IMR-90 (cell line): Measurements from ENCODE around the gene KXD1. TPM values are rescaled to one million over a fixed set of nuclear protein-coding genes. Genes with fewer than 3 reads are reported as not detected.
A peak's percentile ranks its signal among the peaks of the same experiment; 100 is the strongest.

ENCODE experiments used
- ATAC-seq: fragments of 200-7000 bp; cut with Tn5 transposase; 2 replicates; pipeline ENCODE4 v1.9.1; 2020; ENCODE audit warnings: low read depth, mild to moderate bottlenecking, moderate library complexity
- BruUV-seq: library from RNA; stranded (reverse); fragments of 400-500 nt; replicated peaks from 2 replicates; lab custom pipeline; 2021; lab: Mats Ljungman, UMichigan
- CTCF ChIA-PET: fragments of 300-600 bp; formaldehyde crosslinking; extraction: SDS; loops from one replicate; lab custom pipeline; 2021; ENCODE audit warnings: antibody characterized with exemption; lab: Yijun Ruan, JAX
- POLR2A ChIA-PET: fragments of 300-600 bp; sonication (Branson Sonifier 250); formaldehyde crosslinking; loops from one replicate; lab custom pipeline; 2022; ENCODE audit warnings: antibody characterized with exemption; ENCODE audit not compliant: unreplicated experiment; lab: Charles Lee
- DNase-seq: peaks from one replicate; pipeline ENCODE4 v3.0.0; 2013
- H2AFZ ChIP-seq: replicated peaks from 2 replicates; pipeline ENCODE3; 2013; ENCODE audit warnings: low read length, mild to moderate bottlenecking; ENCODE audit not compliant: poor library complexity
- H2AK5ac ChIP-seq: 2 replicates; pipeline ENCODE4 v1.6.1; 2013; ENCODE audit warnings: low read depth, low read length, inconsistent platforms
- H2AK9ac ChIP-seq: replicated peaks from 2 replicates; pipeline ENCODE3; 2013; ENCODE audit warnings: mild to moderate bottlenecking, low read depth, low read length, moderate library complexity; ENCODE audit not compliant: poor library complexity
- H2BK120ac ChIP-seq: 2 replicates; pipeline ENCODE4 v1.6.1; 2013; ENCODE audit warnings: low read depth, low read length, inconsistent platforms
- H2BK15ac ChIP-seq: 3 replicates; pipeline ENCODE4 v1.6.1; 2013; ENCODE audit warnings: low read depth, low read length, inconsistent platforms
- H2BK20ac ChIP-seq: 2 replicates; pipeline ENCODE4 v1.6.1; 2013; ENCODE audit warnings: low read depth, mild to moderate bottlenecking, inconsistent platforms, low read length, moderate library complexity
- H2BK5ac ChIP-seq: 2 replicates; pipeline ENCODE4 v1.6.1; 2013; ENCODE audit warnings: mild to moderate bottlenecking, low read depth, low read length, inconsistent platforms; ENCODE audit not compliant: poor library complexity, severe bottlenecking
- H3K14ac ChIP-seq: replicated peaks from 2 replicates; pipeline ENCODE4 v1.6.1; 2013; ENCODE audit warnings: low read depth, low read length, inconsistent platforms
- H3K18ac ChIP-seq: 2 replicates; pipeline ENCODE4 v1.6.1; 2013; ENCODE audit warnings: low read depth, low read length, control low read depth
- H3K23ac ChIP-seq: 2 replicates; pipeline ENCODE4 v1.6.1; 2013; ENCODE audit warnings: low read depth, low read length, inconsistent platforms
- H3K27ac ChIP-seq: 2 replicates; pipeline ENCODE4 v1.5.1; 2013; ENCODE audit warnings: mild to moderate bottlenecking, control low read depth, low read length; ENCODE audit not compliant: insufficient read depth
- H3K27me3 ChIP-seq: 2 replicates; pipeline ENCODE4 v1.6.1; 2013; ENCODE audit warnings: low read length; ENCODE audit not compliant: control insufficient read depth, insufficient read depth
- H3K36me3 ChIP-seq: 2 replicates; pipeline ENCODE4 v1.6.1; 2013; ENCODE audit warnings: low read length, mixed read lengths; ENCODE audit not compliant: control insufficient read depth, insufficient read depth
- H3K4ac ChIP-seq: 2 replicates; pipeline ENCODE4 v1.6.1; 2013; ENCODE audit warnings: low read depth, low read length, inconsistent platforms
- H3K4me1 ChIP-seq: 2 replicates; pipeline ENCODE4 v1.6.1; 2013; ENCODE audit warnings: low read length, mixed read lengths; ENCODE audit not compliant: control insufficient read depth, insufficient read depth
- H3K4me2 ChIP-seq: 2 replicates; pipeline ENCODE4 v1.6.1; 2013; ENCODE audit warnings: low read depth, mild to moderate bottlenecking, control low read depth, low read length, moderate library complexity
- H3K4me3 ChIP-seq: 2 replicates; pipeline ENCODE4 v1.5.1; 2013; ENCODE audit warnings: low read depth, mild to moderate bottlenecking, control low read depth, low read length, moderate library complexity; ENCODE audit not compliant: insufficient read depth
- H3K56ac ChIP-seq: 2 replicates; pipeline ENCODE4 v1.6.1; 2013; ENCODE audit warnings: low read length, inconsistent platforms; ENCODE audit not compliant: insufficient read depth; ENCODE audit errors: extremely low read depth
- H3K79me1 ChIP-seq, 2 experiments: 2 replicates each; pipeline ENCODE4 v1.6.1; 2013; ENCODE audit warnings: low read length in 2 of 2, inconsistent platforms in 1 of 2, low read depth in 1 of 2
- H3K9ac ChIP-seq: 2 replicates; pipeline ENCODE4 v1.6.1; 2013; ENCODE audit warnings: low read depth, low read length, control low read depth
- H3K9me1 ChIP-seq: 2 replicates; pipeline ENCODE4 v1.6.1; 2013; ENCODE audit warnings: low read length, inconsistent platforms; ENCODE audit not compliant: insufficient read depth
- H3K9me3 ChIP-seq: 2 replicates; pipeline ENCODE4 v1.6.1; 2013; ENCODE audit warnings: low read length; ENCODE audit not compliant: control insufficient read depth, insufficient read depth
- H4K20me1 ChIP-seq: 2 replicates; pipeline ENCODE4 v1.6.1; 2013; ENCODE audit warnings: low read length, inconsistent platforms; ENCODE audit not compliant: insufficient read depth
- H4K5ac ChIP-seq: 2 replicates; pipeline ENCODE4 v1.6.1; 2013; ENCODE audit warnings: mild to moderate bottlenecking, low read depth, low read length, control low read depth
- H4K8ac ChIP-seq, 2 experiments: 2 replicates each; pipeline ENCODE4 v1.6.1; 2013; ENCODE audit warnings: low read depth in 2 of 2, low read length in 2 of 2, control low read depth in 1 of 2, inconsistent platforms in 1 of 2
- H4K91ac ChIP-seq: 2 replicates; pipeline ENCODE4 v1.6.1; 2013; ENCODE audit warnings: low read depth, low read length, inconsistent platforms; ENCODE audit not compliant: insufficient read depth
- BHLHE40 ChIP-seq: fragments of 150-350 bp; IDR thresholded peaks from 2 replicates; pipeline ENCODE4 v1.6.1; 2016; ENCODE audit warnings: mild to moderate bottlenecking, low read depth, low read length
- CEBPB ChIP-seq: IDR thresholded peaks from 2 replicates; pipeline ENCODE4 v1.6.1; 2012; ENCODE audit warnings: low read depth, low read length, improper control_type of control experiment
- CHD1 ChIP-seq: IDR thresholded peaks from 2 replicates; pipeline ENCODE4 v1.6.1; 2012; ENCODE audit warnings: low read depth, low read length, improper control_type of control experiment
- CTCF ChIP-seq: conservative IDR thresholded peaks from 2 replicates; pipeline ENCODE4 v1.5.1; 2012; ENCODE audit warnings: mild to moderate bottlenecking, low read depth, low read length, improper control_type of control experiment
- ELK1 ChIP-seq: fragments of 150-350 bp; IDR thresholded peaks from 2 replicates; pipeline ENCODE4 v1.6.1; 2016; ENCODE audit warnings: low read depth, mild to moderate bottlenecking, low read length, moderate library complexity, borderline replicate concordance
- FOS ChIP-seq: fragments of 150-350 bp; IDR thresholded peaks from 2 replicates; pipeline ENCODE4 v1.6.1; 2016; ENCODE audit warnings: low read depth, low read length
- MAFK ChIP-seq: IDR thresholded peaks from 2 replicates; pipeline ENCODE4 v1.6.1; 2012; ENCODE audit warnings: low read depth, low read length, improper control_type of control experiment
- MAZ ChIP-seq: IDR thresholded peaks from 2 replicates; pipeline ENCODE4 v1.6.1; 2012; ENCODE audit warnings: low read depth, mild to moderate bottlenecking, low read length, improper control_type of control experiment, moderate library complexity, borderline replicate concordance
- MXI1 ChIP-seq: IDR thresholded peaks from 2 replicates; pipeline ENCODE4 v1.6.1; 2012; ENCODE audit warnings: low read depth, mild to moderate bottlenecking, low read length, moderate library complexity, borderline replicate concordance
- NFE2L2 ChIP-seq: fragments of 150-350 bp; IDR thresholded peaks from 2 replicates; pipeline ENCODE4 v1.6.1; 2016; ENCODE audit warnings: low read depth, mild to moderate bottlenecking, low read length
- POLR2A ChIP-seq: IDR thresholded peaks from 2 replicates; pipeline ENCODE4 v1.6.1; 2012; ENCODE audit warnings: mild to moderate bottlenecking, low read depth, low read length
- RAD21 ChIP-seq: IDR thresholded peaks from 2 replicates; pipeline ENCODE4 v1.6.1; 2012; ENCODE audit warnings: low read length, improper control_type of control experiment
- RCOR1 ChIP-seq: IDR thresholded peaks from 2 replicates; pipeline ENCODE4 v1.6.1; 2012; ENCODE audit warnings: mild to moderate bottlenecking, low read length, improper control_type of control experiment; ENCODE audit not compliant: insufficient replicate concordance
- RFX5 ChIP-seq: IDR thresholded peaks from 2 replicates; pipeline ENCODE4 v1.8.0; 2012; ENCODE audit warnings: low read depth, mild to moderate bottlenecking, low read length, moderate library complexity
- SMC3 ChIP-seq: fragments of 150-350 bp; IDR thresholded peaks from 2 replicates; pipeline ENCODE4 v1.6.1; 2016; ENCODE audit warnings: low read depth, mild to moderate bottlenecking, antibody characterized with exemption, low read length, moderate library complexity
- USF2 ChIP-seq: fragments of 150-350 bp; IDR thresholded peaks from 2 replicates; pipeline ENCODE4 v1.6.1; 2017; ENCODE audit warnings: mild to moderate bottlenecking, antibody characterized with exemption, low read length, low read depth
- WGBS, 2 experiments: methylation state at CpG; one replicate each; pipeline versions ENCODE4 v1.1.5 to v1.1.7; 2013; ENCODE audit warnings: missing lambda C conversion rate in 2 of 2; ENCODE audit not compliant: insufficient read length in 1 of 2; ENCODE audit errors: extremely low coverage in 2 of 2; 5-methylcytosine and 5-hydroxymethylcytosine counted together
- dilution Hi-C: fragments of 300-500 bp; cut with HindIII; formaldehyde crosslinking; loops from one replicate; pipeline ENCODE4 v1.14.3; 2018; ENCODE audit warnings: low sequenced_read_pairs; ENCODE audit not compliant: unreplicated experiment
- in situ Hi-C: fragments of 300-500 bp; cut with MboI; formaldehyde crosslinking; loops from 3 replicates; pipeline ENCODE4 v1.14.3; 2019; ENCODE audit warnings: low sequenced_read_pairs, inconsistent platforms, mixed read lengths
- intact Hi-C: fragments of 100-400 bp; cut with micrococcal nuclease; formaldehyde crosslinking; loops from 2 replicates; pipeline ENCODE4 v1.10.0; 2022
- polyA plus RNA-seq, 3 experiments: library from polyadenylated mRNA; depleted of rRNA; stranded (reverse); fragments of >200 nt; gene quantifications; 2 replicates each; pipeline ENCODE4 v1.2.3, GENCODE V29; 2012; ENCODE audit warnings: low replicate concordance in 1 of 3
- total RNA-seq: library from RNA; depleted of rRNA; stranded (reverse); fragments of >200 nt; gene quantifications from 2 replicates; pipeline ENCODE4 v1.2.3, GENCODE V29; 2012

The KXD1 gene
- total and polyA plus RNA-seq, 2 of the 4 experiments (the other 2 are of a cell fraction): 66.7 to 196 TPM

- no peak overlapping the region for H3K4me3 ChIP-seq
- no peak overlapping the region for H4K5ac ChIP-seq
- in situ Hi-C loops (no loop called here), intact Hi-C loops (no loop called here), dilution Hi-C loops (no loop called here)
- no peak overlapping the region for H3K18ac ChIP-seq
- 0 out of 2 replicates have a peak, but pooled peaks cover 2% of the 10 kb centered on the region for H3K4me1 ChIP-seq
- no peak overlapping the region for H3K9ac ChIP-seq
- no CpG with 5 or more reads among the region's 21 CpGs for WGBS, 2 experiments
- H3K4ac ChIP-seq: no peak overlapping the region
- peaks cover 4% of the 10 kb centered on the region for H4K20me1 ChIP-seq
- no peak overlapping the region for H2AFZ ChIP-seq
- no peak overlapping the region for H3K14ac ChIP-seq
- no peaks in the 10 kb centered on the region for H3K9me1 ChIP-seq
- H3K27ac ChIP-seq: no peak overlapping the region
- TF ChIP-seq MXI1 (no peak), CTCF (no peak), CHD1 (no peak), MAZ (no peak), NFE2L2 (no peak), CEBPB (no peak), MAFK (no peak), RCOR1 (no peak), ELK1 (no peak), RAD21 (no peak), SMC3 (no peak), BHLHE40 (no peak), FOS (no peak), POLR2A (no peak), RFX5 (no peak), USF2 (no peak)
- peak overlapping the region; percentile 42 for H2AK9ac ChIP-seq
- DNase-seq: no peak
- H2BK15ac ChIP-seq: no peak overlapping the region
- H3K79me1 ChIP-seq: no peaks in the 10 kb centered on the region
- no peak overlapping the region for H2BK120ac ChIP-seq
- no peak overlapping the region for H3K23ac ChIP-seq
- no peak overlapping the region for H2BK5ac ChIP-seq
- H2BK20ac ChIP-seq: no peak overlapping the region
- H3K27me3 ChIP-seq: no peaks in the 10 kb centered on the region; the same call in 1 of the 2 replicates
- H2AK5ac ChIP-seq: no peak overlapping the region
- no peak overlapping the region for H4K91ac ChIP-seq
- no TSS peak for BruUV-seq
- ChIA-PET POLR2A (no interaction called here), CTCF (no interaction called here)
- H3K9me3 ChIP-seq: no peaks in the 10 kb centered on the region
- no peak overlapping the region for H4K8ac ChIP-seq
- H3K36me3 ChIP-seq: no peaks in the 10 kb centered on the region
- ATAC-seq: no peak
- H3K4me2 ChIP-seq: no peak overlapping the region
- H3K56ac ChIP-seq: no peak overlapping the region
Observed at GRCh38 chr19:18596752-18597157, 39.1 kb downstream of the KXD1 start.
